Measurements from ENCODE around the gene C1QTNF8. TPM values are rescaled to one million over a fixed set of nuclear protein-coding genes. Genes with fewer than 3 reads are reported as not detected.

The C1QTNF8 gene
- total RNA-seq, 1 donor from 2014 or later, result not detected

- Histone ChIP-seq H3K4me1 (peaks cover 8% of the 10 kb centered on the region), H2AFZ (replicated peaks) (no peak overlapping the region), H3F3A (ENCODE audit: low read depth) (peaks cover under 1% of the 10 kb centered on the region), H3K9me3 (ENCODE audit: low read depth) (no peaks in the 10 kb centered on the region), H3K4me2 (no peak overlapping the region), H3K36me3 (no peaks in the 10 kb centered on the region), H3K79me2 (ENCODE audit: low read depth) (no peaks in the 10 kb centered on the region), H3K27me3 (peaks cover 48% of the 10 kb centered on the region), H3K4me3 (no peak overlapping the region), H4K20me1 (ENCODE audit: low read depth) (no peaks in the 10 kb centered on the region), H3K27ac (no peak overlapping the region), H3K9ac (no peak overlapping the region)
- H3K27ac Mint-ChIP-seq, result no peak overlapping the region
- no peak overlapping the region for H3K4me3 Mint-ChIP-seq
- no peaks in the 10 kb centered on the region for H3K9me3 Mint-ChIP-seq
- TF ChIP-seq, protein P1, sequence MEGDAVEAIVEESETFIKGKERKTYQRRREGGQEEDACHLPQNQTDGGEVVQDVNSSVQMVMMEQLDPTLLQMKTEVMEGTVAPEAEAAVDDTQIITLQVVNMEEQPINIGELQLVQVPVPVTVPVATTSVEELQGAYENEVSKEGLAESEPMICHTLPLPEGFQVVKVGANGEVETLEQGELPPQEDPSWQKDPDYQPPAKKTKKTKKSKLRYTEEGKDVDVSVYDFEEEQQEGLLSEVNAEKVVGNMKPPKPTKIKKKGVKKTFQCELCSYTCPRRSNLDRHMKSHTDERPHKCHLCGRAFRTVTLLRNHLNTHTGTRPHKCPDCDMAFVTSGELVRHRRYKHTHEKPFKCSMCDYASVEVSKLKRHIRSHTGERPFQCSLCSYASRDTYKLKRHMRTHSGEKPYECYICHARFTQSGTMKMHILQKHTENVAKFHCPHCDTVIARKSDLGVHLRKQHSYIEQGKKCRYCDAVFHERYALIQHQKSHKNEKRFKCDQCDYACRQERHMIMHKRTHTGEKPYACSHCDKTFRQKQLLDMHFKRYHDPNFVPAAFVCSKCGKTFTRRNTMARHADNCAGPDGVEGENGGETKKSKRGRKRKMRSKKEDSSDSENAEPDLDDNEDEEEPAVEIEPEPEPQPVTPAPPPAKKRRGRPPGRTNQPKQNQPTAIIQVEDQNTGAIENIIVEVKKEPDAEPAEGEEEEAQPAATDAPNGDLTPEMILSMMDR (IDR thresholded peaks at IDR 0.05), result peak; percentile 93
- no peak for TF ChIP-seq EZH2phosphoT487 (IDR thresholded peaks at IDR 0.05)
- no peaks in the 10 kb centered on the region for H3K4me1 Mint-ChIP-seq
- H3K27me3 Mint-ChIP-seq (ENCODE audit: insufficient read depth, low read depth), result peaks cover 15% of the 10 kb centered on the region
- peak; percentile 91 for DNase-seq (ENCODE audit: low spot score)
- no peaks in the 10 kb centered on the region for H3K36me3 Mint-ChIP-seq
Observed at GRCh38 chr16:1105888-1106620, 10.0 kb upstream of the C1QTNF8 start.

DNA sequence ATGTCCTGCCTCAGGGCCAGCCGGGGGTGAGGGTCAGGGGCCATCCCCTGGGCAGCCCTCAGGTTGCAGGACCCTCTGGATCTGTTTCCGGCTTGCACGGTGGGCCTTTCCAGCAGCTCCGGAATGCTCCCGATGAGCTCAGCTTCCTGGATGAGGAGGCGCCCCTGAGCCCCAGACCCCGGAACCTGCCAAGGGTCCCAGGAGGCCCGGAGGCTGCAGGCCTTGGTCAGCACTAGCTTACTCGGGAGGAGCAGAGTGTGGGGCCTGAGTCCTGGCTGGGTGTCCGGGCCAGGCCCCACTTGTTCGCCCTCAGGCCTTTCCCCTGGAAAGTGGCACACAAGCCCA lies 7.6 kb upstream of the C1QTNF8 start:
- H3K9me3 ChIP-seq (ENCODE audit: low read depth), result no peaks in the 10 kb centered on the region
- no peaks in the 10 kb centered on the region for H3K79me2 ChIP-seq (ENCODE audit: low read depth)
- peak overlapping the region; percentile 72 for H3K4me3 ChIP-seq
- Mint-ChIP-seq H3K27me3 (ENCODE audit: insufficient read depth, low read depth) (peaks cover 9% of the 10 kb centered on the region), H3K36me3 (no peaks in the 10 kb centered on the region), H3K27ac (no peak overlapping the region), H3K9me3 (no peaks in the 10 kb centered on the region), H3K4me1 (peaks cover 3% of the 10 kb centered on the region), H3K4me3 (no peak overlapping the region)
- TF ChIP-seq EZH2 (IDR thresholded peaks at IDR 0.05), result no peak
- TF ChIP-seq, protein P1 (IDR thresholded peaks at IDR 0.05), result no peak
- TF ChIP-seq EZH2phosphoT487 (IDR thresholded peaks at IDR 0.05), result no peak
- DNase-seq (ENCODE audit: low spot score), result no peak
- peak overlapping the region; percentile 99 for H3K4me2 ChIP-seq
- no peaks in the 10 kb centered on the region for H3K36me3 ChIP-seq
- no peaks in the 10 kb centered on the region for H4K20me1 ChIP-seq (ENCODE audit: low read depth)
- H3K4me1 ChIP-seq, result peaks cover 19% of the 10 kb centered on the region
- no peak overlapping the region for H3K9ac ChIP-seq
- H3K27me3 ChIP-seq, result peaks cover 27% of the 10 kb centered on the region
- peaks cover 2% of the 10 kb centered on the region for H3F3A ChIP-seq (ENCODE audit: low read depth)
- H3K27ac ChIP-seq, result no peak overlapping the region
- peak overlapping the region; percentile 98 for H2AFZ ChIP-seq (replicated peaks)

- peaks cover 24% of the 10 kb centered on the region for H3K4me1 ChIP-seq
Observed at GRCh38 chr16:1102921-1103635, 7.0 kb upstream of the C1QTNF8 start.

More at GRCh38 chr16:1102921-1103635, 7.0 kb upstream of the C1QTNF8 start:
- Histone ChIP-seq H3K4me2 (peak overlapping the region; percentile 99), H3F3A (ENCODE audit: low read depth) (peaks cover 2% of the 10 kb centered on the region), H3K36me3 (no peaks in the 10 kb centered on the region), H3K4me3 (peak overlapping the region; percentile 72), H2AFZ (replicated peaks) (peak overlapping the region; percentile 98), H3K27ac (no peak overlapping the region), H3K27me3 (peaks cover 22% of the 10 kb centered on the region), H3K9ac (no peak overlapping the region), H3K79me2 (ENCODE audit: low read depth) (no peaks in the 10 kb centered on the region), H4K20me1 (ENCODE audit: low read depth) (no peaks in the 10 kb centered on the region), H3K9me3 (ENCODE audit: low read depth) (no peaks in the 10 kb centered on the region)
- Mint-ChIP-seq H3K27me3 (ENCODE audit: insufficient read depth, low read depth) (peaks cover 9% of the 10 kb centered on the region), H3K4me3 (no peak overlapping the region), H3K4me1 (peaks cover 3% of the 10 kb centered on the region), H3K27ac (no peak overlapping the region), H3K36me3 (no peaks in the 10 kb centered on the region), H3K9me3 (no peaks in the 10 kb centered on the region)
- peak; percentile 79 for DNase-seq (ENCODE audit: low spot score)
- peak; percentile 21 for TF ChIP-seq EZH2 (IDR thresholded peaks at IDR 0.05)
- TF ChIP-seq, protein P1 (IDR thresholded peaks at IDR 0.05), result peak; percentile 66
- no peak for TF ChIP-seq EZH2phosphoT487 (IDR thresholded peaks at IDR 0.05)

Measured in neural progenitor cell (in vitro differentiated cells).